SK-N-SH (cell line): ENCODE results near the gene DDX51. TPM values are rescaled to one million over a fixed set of nuclear protein-coding genes. Genes with fewer than 3 reads are reported as not detected.
"Not testable (repeated sequence)": the region's sequence is repeated elsewhere in the genome, so short reads cannot be mapped to it uniquely, and the experiment has no call there.

ENCODE experiments used
- CTCF ChIA-PET: fragments of 300-600, 350-600 bp; formaldehyde crosslinking; extraction: SDS; loops from one replicate; lab custom pipeline; 2021; lab: Yijun Ruan, JAX
- POLR2A ChIA-PET: fragments of 350-600 bp; sonication (Branson Sonifier 250); formaldehyde crosslinking; extraction: SDS; loops from one replicate; lab custom pipeline; 2020; ENCODE audit warnings: antibody characterized with exemption, inconsistent platforms; lab: Yijun Ruan, JAX
- DNase-seq: peaks from one replicate; pipeline ENCODE4 v3.0.0; 2012
- H2AFZ ChIP-seq: fragments of 200-600 bp; sonication (generic); 2 replicates; pipeline ENCODE4 v1.8.1; 2016; ENCODE audit warnings: antibody characterized with exemption, mild to moderate bottlenecking, low read depth
- H3F3A ChIP-seq: fragments of 200-600 bp; sonication (generic); replicated peaks from 2 replicates; pipeline ENCODE3; 2016; ENCODE audit warnings: antibody characterized with exemption, mild to moderate bottlenecking; ENCODE audit not compliant: insufficient read depth
- H3K27ac ChIP-seq, 2 experiments: fragments of 200-500 bp in 1 of 2; fragments of 200-600 bp in 1 of 2; sonication (Bioruptor generic) in 1 of 2; sonication (generic), shearing (Covaris generic) in 1 of 2; 2 replicates each; pipeline versions ENCODE4 v1.5.1 to v1.6.1; 2014 to 2016; ENCODE audit warnings: low read depth in 2 of 2, inconsistent platforms in 1 of 2, low read length in 1 of 2, mild to moderate bottlenecking in 1 of 2, mixed read lengths in 1 of 2
- H3K27me3 ChIP-seq: fragments of 200-600 bp; sonication (generic), shearing (Covaris generic); 2 replicates; pipeline ENCODE4 v1.6.1; 2016; ENCODE audit warnings: mixed run types; ENCODE audit not compliant: insufficient read depth
- H3K36me3 ChIP-seq, 2 experiments: fragments of 200-500 bp in 1 of 2; fragments of 200-600 bp in 1 of 2; sonication (Bioruptor generic) in 1 of 2; sonication (generic) in 1 of 2; replicated peaks in 1 of 2; 2 replicates each; pipeline versions ENCODE3 to v1.5.1; 2014 to 2016; ENCODE audit warnings: low read length in 1 of 2, mild to moderate bottlenecking in 1 of 2; ENCODE audit not compliant: insufficient read depth in 2 of 2, control insufficient read depth in 1 of 2
- H3K4me1 ChIP-seq, 2 experiments: fragments of 200-500 bp in 1 of 2; fragments of 200-600 bp in 1 of 2; sonication (Bioruptor generic) in 1 of 2; sonication (generic), shearing (Covaris generic) in 1 of 2; 2 replicates each; pipeline versions ENCODE4 v1.5.1 to v1.6.1; 2014 to 2016; ENCODE audit warnings: low read depth in 1 of 2, low read length in 1 of 2, mixed run types in 1 of 2; ENCODE audit not compliant: insufficient read depth in 2 of 2, control insufficient read depth in 1 of 2
- H3K4me2 ChIP-seq: fragments of 200-600 bp; sonication (generic), shearing (Covaris generic); 2 replicates; pipeline ENCODE4 v1.6.1; 2017; ENCODE audit warnings: mixed run types
- H3K4me3 ChIP-seq, 2 experiments: fragments of 200-500 bp in 1 of 2; fragments of 200-600 bp in 1 of 2; sonication (Bioruptor generic) in 1 of 2; sonication (generic), shearing (Covaris generic) in 1 of 2; 2 replicates each; pipeline versions ENCODE4 v1.5.1 to v1.8.1; 2014 to 2016; ENCODE audit warnings: low read depth in 2 of 2, inconsistent platforms in 1 of 2, low read length in 1 of 2, mild to moderate bottlenecking in 1 of 2, mixed read lengths in 1 of 2, moderate library complexity in 1 of 2
- H3K79me2 ChIP-seq: fragments of 200-600 bp; sonication (generic); 2 replicates; pipeline ENCODE4 v1.8.1; 2017; ENCODE audit warnings: mild to moderate bottlenecking; ENCODE audit not compliant: insufficient read depth
- H3K9ac ChIP-seq: fragments of 200-600 bp; sonication (generic); 2 replicates; pipeline ENCODE4 v1.6.1; 2017; ENCODE audit warnings: mixed run types
- H3K9me2 ChIP-seq: fragments of 200-600 bp; sonication (generic); 2 replicates; pipeline ENCODE4 v1.6.1; 2017; ENCODE audit warnings: mixed run types
- H3K9me3 ChIP-seq: fragments of 200-600 bp; sonication (generic); 2 replicates; pipeline ENCODE4 v1.6.1; 2017; ENCODE audit warnings: mixed run types, mild to moderate bottlenecking, moderate library complexity
- H4K20me1 ChIP-seq: fragments of 200-600 bp; sonication (generic); 2 replicates; pipeline ENCODE4 v1.6.1; 2017; ENCODE audit warnings: mild to moderate bottlenecking, mixed run types; ENCODE audit not compliant: insufficient read depth
- CHD2 ChIP-seq: fragments of 150-350 bp; IDR thresholded peaks from 2 replicates; pipeline ENCODE4 v1.6.1; 2018; ENCODE audit warnings: low read length; ENCODE audit not compliant: partially characterized antibody
- CTCF ChIP-seq: fragments of 200-600 bp; sonication (generic); IDR thresholded peaks from 2 replicates; pipeline ENCODE4 v1.6.1; 2017; ENCODE audit warnings: antibody characterized with exemption, mild to moderate bottlenecking, moderate library complexity
- ELF1 ChIP-seq: IDR thresholded peaks from 2 replicates; pipeline ENCODE4 v1.4.0; 2012
- EP300 ChIP-seq, 2 experiments: IDR thresholded peaks; 2 replicates each; pipeline versions ENCODE4 v1.4.0 to v1.6.1; 2012; ENCODE audit warnings: borderline replicate concordance in 1 of 2, low read depth in 1 of 2, low read length in 1 of 2
- FOSL2 ChIP-seq: IDR thresholded peaks from 2 replicates; pipeline ENCODE4 v1.4.0; 2012; ENCODE audit warnings: low read depth, mild to moderate bottlenecking, moderate library complexity, borderline replicate concordance
- JUND ChIP-seq: IDR thresholded peaks from 2 replicates; pipeline ENCODE4 v1.4.0; 2012
- MAX ChIP-seq: IDR thresholded peaks from 2 replicates; pipeline ENCODE4 v1.4.0; 2012; ENCODE audit warnings: low read depth
- NFIC ChIP-seq: IDR thresholded peaks from 2 replicates; pipeline ENCODE4 v1.4.0; 2012; ENCODE audit warnings: borderline replicate concordance
- POLR2AphosphoS5 ChIP-seq: IDR thresholded peaks from 2 replicates; pipeline ENCODE4 v1.6.1; 2012; ENCODE audit warnings: low read depth, low read length
- RCOR1 ChIP-seq: fragments of 150-350 bp; IDR thresholded peaks from 2 replicates; pipeline ENCODE4 v1.6.1; 2017; ENCODE audit warnings: antibody characterized with exemption, low read length
- SMC3 ChIP-seq: IDR thresholded peaks from 2 replicates; pipeline ENCODE4 v1.6.1; 2012; ENCODE audit warnings: low read depth, low read length, improper control_type of control experiment
- TCF12 ChIP-seq: IDR thresholded peaks from 2 replicates; pipeline ENCODE4 v1.4.0; 2012
- YY1 ChIP-seq: IDR thresholded peaks from 2 replicates; pipeline ENCODE4 v1.4.0; 2012; ENCODE audit warnings: low read depth, mild to moderate bottlenecking
- ZBTB33 ChIP-seq: IDR thresholded peaks from 2 replicates; pipeline ENCODE4 v1.4.0; 2012; ENCODE audit warnings: low read depth, borderline replicate concordance
- WGBS: methylation state at CpG from one replicate; pipeline ENCODE4 v1.1.6; 2017; ENCODE audit warnings: low lambda C conversion rate; 5-methylcytosine and 5-hydroxymethylcytosine counted together
- polyA plus RNA-seq, 3 experiments: library from polyadenylated mRNA; depleted of rRNA; stranded (reverse); fragments of >200 nt; gene quantifications; 2 replicates each; pipeline ENCODE4 v1.2.3, GENCODE V29; 2012

The DDX51 gene
- polyA plus RNA-seq, 1 of the 3 experiments (the other 2 are of a cell fraction): 17.3 TPM

- no peak for TF ChIP-seq CTCF
- TF ChIP-seq, all 33 proteins: peak for 0
Measured at GRCh38 chr12:132105467-132105866, 38.7 kb downstream of the DDX51 start (continued).

- ChIA-PET CTCF (no interaction called here), POLR2A (no interaction called here)
- TF ChIP-seq SMC3 (no peak), FOSL2 (no peak), EP300 (IDR thresholded peaks at IDR 0.05; ENCODE audit: borderline replicate concordance in 1 of 2, low read depth in 1 of 2, low read length in 1 of 2) (no peak), POLR2AphosphoS5 (no peak), MAX (no peak), NFIC (no peak), YY1 (no peak), JUND (no peak), ELF1 (no peak), ZBTB33 (no peak), RCOR1 (no peak), CHD2 (no peak), TCF12 (no peak)
- 0 out of 2 replicates have a peak, but pooled peaks cover 4% of the 10 kb centered on the region for H4K20me1 ChIP-seq
- H2AFZ ChIP-seq: no peak overlapping the region
- 97% methylated on average over 13 of the region's 26 CpGs for WGBS
- DNase-seq: no peak
- H3K4me1 ChIP-seq: no peaks in the 10 kb centered on the region; a peak in 1 of 4 replicates
- H3K9me3 ChIP-seq: no peaks in the 10 kb centered on the region
- H3K36me3 ChIP-seq: peaks cover 21 to 37% of the 10 kb centered on the region in 2 experiments
- no peak overlapping the region for H3K9ac ChIP-seq
- H3K4me3 ChIP-seq: no peak overlapping the region
- no peaks in the 10 kb centered on the region for H3K9me2 ChIP-seq
- H3K27ac ChIP-seq: no peak overlapping the region
- no peaks in the 10 kb centered on the region for H3F3A ChIP-seq
- H3K27me3 ChIP-seq: no peaks in the 10 kb centered on the region
- no peak overlapping the region for H3K4me2 ChIP-seq
- peaks cover 26% of the 10 kb centered on the region; the same call in 1 of the 2 replicates for H3K79me2 ChIP-seq
Measured at GRCh38 chr12:132103542-132104308, 40.4 kb downstream of the DDX51 start.

- H4K20me1 ChIP-seq, DNase-seq, H3K4me3 ChIP-seq, CTCF ChIA-PET, H3K4me2 ChIP-seq, POLR2A ChIA-PET, H3K27me3 ChIP-seq, H3K9me3 ChIP-seq, H3K27ac ChIP-seq, H3K9ac ChIP-seq, H3K4me1 ChIP-seq, H2AFZ ChIP-seq, H3F3A ChIP-seq, H3K9me2 ChIP-seq: not testable (repeated sequence)
- 96% methylated on average over 14 of the region's 14 CpGs for WGBS
- Histone ChIP-seq H3K36me3 (peaks cover 26 to 32% of the 10 kb centered on the region in 2 experiments), H3K79me2 (peaks cover 29% of the 10 kb centered on the region; the same call in 1 of the 2 replicates)
Measured at GRCh38 chr12:132103072-132103471, 41.0 kb downstream of the DDX51 start.
